Bronchial smooth muscle cell (primary cell): ENCODE measurements around the gene ATP13A2. TPM values are rescaled to one million over a fixed set of nuclear protein-coding genes. Genes with fewer than 3 reads are reported as not detected.

Experiments used
- total RNA-seq: library from RNA; depleted of rRNA; stranded (reverse); fragments of >200 nt; gene quantifications from 2 replicates; pipeline ENCODE4 v1.2.1, GENCODE V29; 2014

The ATP13A2 gene, protein sequence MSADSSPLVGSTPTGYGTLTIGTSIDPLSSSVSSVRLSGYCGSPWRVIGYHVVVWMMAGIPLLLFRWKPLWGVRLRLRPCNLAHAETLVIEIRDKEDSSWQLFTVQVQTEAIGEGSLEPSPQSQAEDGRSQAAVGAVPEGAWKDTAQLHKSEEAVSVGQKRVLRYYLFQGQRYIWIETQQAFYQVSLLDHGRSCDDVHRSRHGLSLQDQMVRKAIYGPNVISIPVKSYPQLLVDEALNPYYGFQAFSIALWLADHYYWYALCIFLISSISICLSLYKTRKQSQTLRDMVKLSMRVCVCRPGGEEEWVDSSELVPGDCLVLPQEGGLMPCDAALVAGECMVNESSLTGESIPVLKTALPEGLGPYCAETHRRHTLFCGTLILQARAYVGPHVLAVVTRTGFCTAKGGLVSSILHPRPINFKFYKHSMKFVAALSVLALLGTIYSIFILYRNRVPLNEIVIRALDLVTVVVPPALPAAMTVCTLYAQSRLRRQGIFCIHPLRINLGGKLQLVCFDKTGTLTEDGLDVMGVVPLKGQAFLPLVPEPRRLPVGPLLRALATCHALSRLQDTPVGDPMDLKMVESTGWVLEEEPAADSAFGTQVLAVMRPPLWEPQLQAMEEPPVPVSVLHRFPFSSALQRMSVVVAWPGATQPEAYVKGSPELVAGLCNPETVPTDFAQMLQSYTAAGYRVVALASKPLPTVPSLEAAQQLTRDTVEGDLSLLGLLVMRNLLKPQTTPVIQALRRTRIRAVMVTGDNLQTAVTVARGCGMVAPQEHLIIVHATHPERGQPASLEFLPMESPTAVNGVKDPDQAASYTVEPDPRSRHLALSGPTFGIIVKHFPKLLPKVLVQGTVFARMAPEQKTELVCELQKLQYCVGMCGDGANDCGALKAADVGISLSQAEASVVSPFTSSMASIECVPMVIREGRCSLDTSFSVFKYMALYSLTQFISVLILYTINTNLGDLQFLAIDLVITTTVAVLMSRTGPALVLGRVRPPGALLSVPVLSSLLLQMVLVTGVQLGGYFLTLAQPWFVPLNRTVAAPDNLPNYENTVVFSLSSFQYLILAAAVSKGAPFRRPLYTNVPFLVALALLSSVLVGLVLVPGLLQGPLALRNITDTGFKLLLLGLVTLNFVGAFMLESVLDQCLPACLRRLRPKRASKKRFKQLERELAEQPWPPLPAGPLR
- 9.0 and 12.3 TPM in 2 replicates for total RNA-seq

GRCh38 chr1:17011439-17012307 lies at the start of gene ATP13A2:
TSS of gene ATP13A2 (minus strand) at chr1:17011928. CDS start at chr1:17011738, 190 bp downstream.

GRCh38 chr1:17053685-17054410 lies 42.1 kb upstream of the ATP13A2 start, which contains the start of gene SDHB:
TSS of gene SDHB (minus strand) at chr1:17054032. CDS start at chr1:17054019, 13 bp downstream.

DNA sequence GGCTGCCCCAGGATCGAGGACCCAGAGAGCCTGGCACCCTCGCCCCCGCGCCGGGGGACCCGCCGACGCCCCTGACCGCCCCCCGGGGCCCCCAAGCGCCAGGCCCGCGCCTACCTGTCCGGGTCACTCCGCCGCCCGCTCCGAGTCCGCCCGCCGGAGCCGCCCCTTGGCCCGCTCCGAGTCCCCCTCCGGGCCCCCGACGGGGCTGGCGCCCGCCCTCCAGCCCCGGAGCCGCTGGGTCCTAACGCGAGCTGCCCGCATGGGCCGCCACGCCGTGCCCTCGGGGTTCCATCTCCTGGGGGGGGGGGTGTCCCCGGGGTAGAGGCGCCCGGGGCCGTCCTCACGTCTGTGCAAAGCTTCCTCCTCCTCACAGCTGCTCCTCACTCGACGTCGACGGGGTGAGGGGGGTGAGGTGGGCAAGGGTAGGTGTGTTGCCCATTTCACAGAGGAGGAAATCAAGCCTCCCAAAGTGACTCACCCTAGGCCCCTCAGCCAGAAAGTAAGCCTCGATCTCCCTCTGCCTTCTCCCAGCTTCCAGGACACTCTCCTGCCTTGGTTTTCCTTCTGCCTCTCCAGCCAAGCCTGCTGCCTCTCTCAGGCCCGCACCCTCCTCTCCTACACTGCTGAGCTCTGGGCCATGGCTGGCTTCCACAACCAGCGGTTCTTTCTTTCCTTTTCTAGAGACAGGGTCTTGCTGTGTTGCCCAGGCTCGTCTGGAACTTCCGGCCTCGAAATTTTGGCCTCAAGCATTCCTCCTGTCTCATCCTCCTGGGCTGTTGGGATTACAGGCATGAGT lies 31.1 kb downstream of the ATP13A2 start, which contains the start of gene MFAP2:
MFAP2 (minus strand) TSS at position 148 of the 796 bp plus-strand sequence. CDS start 2,347 bp downstream, outside the sequence.

Other genes with a start within 250 kb of the ATP13A2 start
- gene RNU1-2, start 115.9 kb downstream of the ATP13A2 start, total RNA-seq: 2,114 and 10,807 TPM in 2 replicates
- 16.5 and 36.1 TPM in 2 replicates for gene CROCC, start 90.0 kb downstream of the ATP13A2 start, total RNA-seq
- gene MFAP2, start 31.3 kb downstream of the ATP13A2 start, total RNA-seq: 16.1 and 22.1 TPM in 2 replicates
- gene SDHB, start 42.1 kb upstream of the ATP13A2 start, total RNA-seq: 122 and 134 TPM in 2 replicates
- gene PADI2, start 107.5 kb upstream of the ATP13A2 start, total RNA-seq: 0.09 TPM in 1 of 2 replicates, not detected in the other
- gene PADI1, start 193.2 kb upstream of the ATP13A2 start, total RNA-seq: 0.09 TPM in 1 of 2 replicates, not detected in the other
- not detected in 2 replicates for gene PADI3, start 237.2 kb upstream of the ATP13A2 start, total RNA-seq